ENCODE data around the gene VGF.

VGF gene

GRCh38 chr7:101172005-101172853, 6.9 kb upstream of the VGF start:
- peaks cover 98% of the 10 kb centered on the region for H3K27me3 ChIP-seq (ENCODE audit: control insufficient read depth, insufficient read depth, low read length, poor library complexity, severe bottlenecking)
- no peak overlapping the region for H3K4me3 ChIP-seq (ENCODE audit: insufficient read depth, low read depth, low read length)
- peaks cover 36% of the 10 kb centered on the region for H3K4me1 ChIP-seq (ENCODE audit: control insufficient read depth, insufficient read depth, low read length)
- WGBS, 2 experiments = 1% methylated on average over 79 of the region's 79 CpGs
- H3K36me3 ChIP-seq (ENCODE audit: control insufficient read depth, insufficient read depth, low read length) = no peaks in the 10 kb centered on the region
- no peaks in the 10 kb centered on the region for H3K9me3 ChIP-seq (ENCODE audit: control insufficient read depth, low read length)
- H3K27ac ChIP-seq (ENCODE audit: insufficient read depth, low read depth, low read length, poor library complexity, severe bottlenecking) = no peak overlapping the region

DNA sequence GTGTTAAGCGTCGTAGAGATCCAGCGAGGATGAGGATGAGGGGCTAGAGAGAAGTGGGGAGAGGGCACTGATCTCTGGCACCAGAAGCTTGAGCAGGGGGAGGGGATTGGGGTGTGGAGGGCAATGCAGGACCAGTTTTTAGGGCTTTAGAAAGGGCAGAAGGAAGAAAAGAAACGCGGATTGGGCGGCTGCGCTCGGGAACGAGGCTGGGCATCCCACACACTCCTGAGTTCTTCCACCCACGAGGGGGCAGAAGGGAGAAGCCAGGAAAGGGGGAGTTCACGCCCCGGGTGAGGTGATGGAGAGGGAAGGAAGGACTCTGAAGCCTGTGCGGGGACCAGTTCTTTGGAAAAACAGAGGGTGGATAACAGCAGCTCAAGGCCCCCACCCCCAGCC, 6.1 kb upstream of the VGF start:
- WGBS, 2 experiments = 5% methylated on average over 12 of the region's 13 CpGs
- no peak overlapping the region for H3K4me3 ChIP-seq (ENCODE audit: insufficient read depth, low read depth, low read length)
- no peaks in the 10 kb centered on the region for H3K9me3 ChIP-seq (ENCODE audit: control insufficient read depth, low read length)
- no peak overlapping the region for H3K27ac ChIP-seq (ENCODE audit: insufficient read depth, low read depth, low read length, poor library complexity, severe bottlenecking)
- peaks cover 43% of the 10 kb centered on the region for H3K4me1 ChIP-seq (ENCODE audit: control insufficient read depth, insufficient read depth, low read length)
- peaks cover 100% of the 10 kb centered on the region for H3K27me3 ChIP-seq (ENCODE audit: control insufficient read depth, insufficient read depth, low read length, poor library complexity, severe bottlenecking)
- no peaks in the 10 kb centered on the region for H3K36me3 ChIP-seq (ENCODE audit: control insufficient read depth, insufficient read depth, low read length)

DNA sequence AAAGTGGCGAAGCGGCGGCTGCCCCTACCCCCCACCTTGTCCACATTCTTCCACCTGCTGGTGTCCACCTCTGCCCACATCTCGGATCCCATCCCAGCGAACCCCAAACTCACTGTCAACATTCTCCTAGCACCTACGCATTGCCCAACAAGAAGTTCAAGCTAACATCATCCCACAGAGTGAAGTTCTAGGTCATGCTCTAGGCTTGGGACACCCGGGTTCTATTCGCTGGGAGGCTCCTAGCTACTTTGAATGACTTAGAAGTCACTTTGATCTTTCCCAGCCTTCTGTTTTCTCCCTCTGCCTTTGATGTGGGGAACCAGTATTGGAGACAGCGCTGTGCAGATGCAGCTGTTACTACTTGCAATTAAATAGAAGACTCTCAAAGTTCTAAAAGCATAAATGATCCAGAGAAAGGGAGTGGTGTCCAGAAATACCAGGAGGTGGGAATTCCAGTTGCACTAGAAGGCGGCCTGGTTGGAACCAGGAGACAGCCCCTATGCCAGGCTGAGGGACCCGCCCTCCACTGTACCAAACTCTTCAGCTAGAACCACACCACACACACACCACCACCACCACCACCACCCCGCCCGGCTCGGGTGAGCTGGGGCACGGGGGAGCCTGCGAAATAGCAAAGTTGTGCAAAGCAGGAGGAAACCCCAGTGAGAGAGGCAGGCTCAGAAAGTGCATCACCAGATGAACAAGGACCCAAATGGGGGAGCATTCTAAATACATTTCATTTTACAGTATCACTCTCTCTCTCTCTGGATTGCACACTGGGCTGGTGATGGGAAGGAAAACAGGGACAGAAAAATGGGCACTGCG, 5.5 kb upstream of the VGF start:
- H3K36me3 ChIP-seq (ENCODE audit: control insufficient read depth, insufficient read depth, low read length) = no peaks in the 10 kb centered on the region
- H3K27ac ChIP-seq (ENCODE audit: insufficient read depth, low read depth, low read length, poor library complexity, severe bottlenecking) = no peak overlapping the region
- H3K4me1 ChIP-seq (ENCODE audit: control insufficient read depth, insufficient read depth, low read length) = peaks cover 49% of the 10 kb centered on the region
- 5 to 9% methylated on average over 17 of the region's 17 CpGs for WGBS, 2 experiments
- peaks cover 100% of the 10 kb centered on the region for H3K27me3 ChIP-seq (ENCODE audit: control insufficient read depth, insufficient read depth, low read length, poor library complexity, severe bottlenecking)
- H3K4me3 ChIP-seq (ENCODE audit: insufficient read depth, low read depth, low read length) = no peak overlapping the region
- no peaks in the 10 kb centered on the region for H3K9me3 ChIP-seq (ENCODE audit: control insufficient read depth, low read length)

- Histone ChIP-seq H3K36me3 (ENCODE audit: control insufficient read depth, insufficient read depth, low read length) (no peaks in the 10 kb centered on the region), H3K4me1 (ENCODE audit: control insufficient read depth, insufficient read depth, low read length) (peaks cover 53% of the 10 kb centered on the region), H3K9me3 (ENCODE audit: control insufficient read depth, low read length) (no peaks in the 10 kb centered on the region), H3K27ac (ENCODE audit: insufficient read depth, low read depth, low read length, poor library complexity, severe bottlenecking) (no peak overlapping the region), H3K4me3 (ENCODE audit: insufficient read depth, low read depth, low read length) (no peak overlapping the region), H3K27me3 (ENCODE audit: control insufficient read depth, insufficient read depth, low read length, poor library complexity, severe bottlenecking) (peaks cover 100% of the 10 kb centered on the region)
- WGBS, 2 experiments = 2% methylated on average over 32 to 33 of the region's 33 CpGs
Measured at GRCh38 chr7:101169838-101170551, 4.6 kb upstream of the VGF start.

DNA sequence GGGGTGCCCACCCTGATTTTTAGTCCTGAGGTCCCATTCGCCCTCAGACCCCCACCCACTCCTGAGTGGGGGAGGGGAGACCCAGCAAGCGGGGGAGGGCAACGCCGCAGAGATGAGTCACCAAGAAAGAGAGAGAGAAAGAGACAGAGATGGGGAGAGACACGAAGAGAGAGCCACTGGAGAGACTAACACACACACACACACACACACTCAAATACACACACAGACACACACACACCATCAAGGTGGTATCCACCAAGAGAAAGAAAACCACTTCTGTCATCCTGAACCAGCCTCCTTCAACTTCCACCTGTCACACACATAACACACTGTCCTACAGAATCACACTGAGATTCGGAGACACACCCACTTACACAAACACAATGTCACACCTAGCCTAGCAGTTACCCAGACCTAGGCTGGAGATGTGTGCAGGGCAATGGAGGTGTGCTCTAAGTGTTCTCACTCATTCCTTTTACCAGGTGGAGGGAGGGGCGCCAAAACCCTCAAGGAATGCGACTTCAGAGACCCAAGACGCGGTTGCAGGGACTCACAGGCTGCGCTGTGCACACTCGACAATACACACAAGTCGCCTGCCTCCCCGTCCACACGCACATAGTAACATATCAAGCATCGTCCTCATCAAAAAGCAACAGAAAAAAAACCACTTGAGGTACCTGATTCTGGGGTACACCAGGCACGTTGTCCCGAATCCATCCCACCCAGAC, 3.9 kb upstream of the VGF start:
- no peak overlapping the region for H3K4me3 ChIP-seq (ENCODE audit: insufficient read depth, low read depth, low read length)
- peaks cover 58% of the 10 kb centered on the region for H3K4me1 ChIP-seq (ENCODE audit: control insufficient read depth, insufficient read depth, low read length)
- no peaks in the 10 kb centered on the region for H3K36me3 ChIP-seq (ENCODE audit: control insufficient read depth, insufficient read depth, low read length)
- 1 to 3% methylated on average over 15 to 18 of the region's 18 CpGs for WGBS, 2 experiments
- no peaks in the 10 kb centered on the region for H3K9me3 ChIP-seq (ENCODE audit: control insufficient read depth, low read length)
- no peak overlapping the region for H3K27ac ChIP-seq (ENCODE audit: insufficient read depth, low read depth, low read length, poor library complexity, severe bottlenecking)
- peaks cover 100% of the 10 kb centered on the region for H3K27me3 ChIP-seq (ENCODE audit: control insufficient read depth, insufficient read depth, low read length, poor library complexity, severe bottlenecking)

DNA sequence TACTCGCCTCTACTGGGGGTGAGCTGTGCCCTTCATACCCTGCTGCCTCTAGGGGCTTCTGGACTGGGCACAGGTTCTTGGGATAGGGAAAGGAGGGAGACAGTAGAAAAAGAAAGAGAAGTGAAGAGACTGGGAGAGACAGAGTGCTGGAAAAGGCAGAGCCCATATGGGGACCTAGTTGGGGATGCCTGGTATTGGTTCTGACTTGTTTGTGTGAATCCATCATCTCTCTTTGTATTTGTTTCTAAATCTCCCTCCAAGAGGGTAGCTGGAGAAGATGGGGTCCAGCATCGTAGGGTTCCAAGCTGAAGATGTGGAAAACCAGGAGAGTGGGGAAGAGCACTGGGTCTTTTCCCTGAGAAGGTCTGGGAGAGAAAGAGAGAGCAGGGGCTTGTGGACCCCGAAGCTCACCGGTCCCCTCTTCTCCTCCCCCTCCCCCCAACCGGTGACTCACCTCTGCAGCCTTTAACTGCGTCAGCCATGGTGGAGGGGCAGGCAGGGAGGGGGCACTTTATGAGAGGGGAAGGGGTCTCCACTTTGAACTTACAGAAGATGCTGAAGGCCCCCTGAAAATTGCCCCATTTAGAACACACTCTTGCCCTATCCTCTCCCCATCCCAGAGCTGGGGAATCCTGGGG, 3.2 kb upstream of the VGF start:
- 8 to 21% methylated on average over 2 to 6 of the region's 6 CpGs for WGBS, 2 experiments
- Histone ChIP-seq H3K9me3 (ENCODE audit: control insufficient read depth, low read length) (no peaks in the 10 kb centered on the region), H3K4me1 (ENCODE audit: control insufficient read depth, insufficient read depth, low read length) (peaks cover 65% of the 10 kb centered on the region), H3K27me3 (ENCODE audit: control insufficient read depth, insufficient read depth, low read length, poor library complexity, severe bottlenecking) (peaks cover 100% of the 10 kb centered on the region), H3K27ac (ENCODE audit: insufficient read depth, low read depth, low read length, poor library complexity, severe bottlenecking) (no peak overlapping the region), H3K36me3 (ENCODE audit: control insufficient read depth, insufficient read depth, low read length) (no peaks in the 10 kb centered on the region), H3K4me3 (ENCODE audit: insufficient read depth, low read depth, low read length) (no peak overlapping the region)

DNA sequence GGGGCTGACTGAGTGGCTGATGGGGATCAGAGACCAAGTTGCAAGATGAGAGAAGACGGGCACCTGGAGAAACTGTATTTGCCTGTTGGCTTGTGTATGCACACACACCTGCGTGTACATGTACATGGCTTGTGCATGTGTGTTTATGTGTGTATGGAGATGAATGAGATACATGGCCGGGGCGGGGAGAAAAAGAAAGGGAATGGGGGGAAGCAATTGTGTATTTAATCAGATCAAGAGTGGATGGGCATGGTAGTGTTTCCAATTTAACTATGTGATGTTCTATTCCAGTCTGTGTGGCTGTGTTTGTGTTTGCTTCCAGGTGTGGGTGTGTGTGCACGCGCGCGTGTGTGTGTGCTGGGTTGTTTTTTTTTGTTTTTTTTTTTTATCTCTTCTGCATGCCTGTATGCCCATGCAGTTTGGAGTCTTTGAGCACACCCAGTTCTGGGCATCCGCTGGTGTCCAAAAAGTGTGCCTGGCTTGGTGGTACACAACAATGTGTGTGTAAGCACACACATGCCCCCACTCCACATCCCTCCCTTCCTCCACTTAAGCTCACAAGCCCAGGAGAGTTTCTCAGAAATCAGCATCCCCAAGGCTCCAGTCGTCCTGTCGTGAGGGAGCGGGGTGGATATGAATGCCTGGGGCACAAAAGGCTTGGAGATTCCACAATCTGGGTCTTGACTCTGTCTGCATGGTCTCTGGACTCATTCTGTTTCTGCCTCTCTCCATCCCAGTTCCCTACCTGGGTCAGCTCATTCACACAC, 2.5 kb upstream of the VGF start:
- peaks cover 61% of the 10 kb centered on the region for H3K4me1 ChIP-seq (ENCODE audit: control insufficient read depth, insufficient read depth, low read length)
- H3K9me3 ChIP-seq (ENCODE audit: control insufficient read depth, low read length) = no peaks in the 10 kb centered on the region
- peaks cover 99% of the 10 kb centered on the region for H3K27me3 ChIP-seq (ENCODE audit: control insufficient read depth, insufficient read depth, low read length, poor library complexity, severe bottlenecking)
- H3K27ac ChIP-seq (ENCODE audit: insufficient read depth, low read depth, low read length, poor library complexity, severe bottlenecking) = no peak overlapping the region
- 4 to 6% methylated on average over 12 of the region's 12 CpGs for WGBS, 2 experiments
- H3K36me3 ChIP-seq (ENCODE audit: control insufficient read depth, insufficient read depth, low read length) = no peaks in the 10 kb centered on the region
- no peak overlapping the region for H3K4me3 ChIP-seq (ENCODE audit: insufficient read depth, low read depth, low read length)

DNA sequence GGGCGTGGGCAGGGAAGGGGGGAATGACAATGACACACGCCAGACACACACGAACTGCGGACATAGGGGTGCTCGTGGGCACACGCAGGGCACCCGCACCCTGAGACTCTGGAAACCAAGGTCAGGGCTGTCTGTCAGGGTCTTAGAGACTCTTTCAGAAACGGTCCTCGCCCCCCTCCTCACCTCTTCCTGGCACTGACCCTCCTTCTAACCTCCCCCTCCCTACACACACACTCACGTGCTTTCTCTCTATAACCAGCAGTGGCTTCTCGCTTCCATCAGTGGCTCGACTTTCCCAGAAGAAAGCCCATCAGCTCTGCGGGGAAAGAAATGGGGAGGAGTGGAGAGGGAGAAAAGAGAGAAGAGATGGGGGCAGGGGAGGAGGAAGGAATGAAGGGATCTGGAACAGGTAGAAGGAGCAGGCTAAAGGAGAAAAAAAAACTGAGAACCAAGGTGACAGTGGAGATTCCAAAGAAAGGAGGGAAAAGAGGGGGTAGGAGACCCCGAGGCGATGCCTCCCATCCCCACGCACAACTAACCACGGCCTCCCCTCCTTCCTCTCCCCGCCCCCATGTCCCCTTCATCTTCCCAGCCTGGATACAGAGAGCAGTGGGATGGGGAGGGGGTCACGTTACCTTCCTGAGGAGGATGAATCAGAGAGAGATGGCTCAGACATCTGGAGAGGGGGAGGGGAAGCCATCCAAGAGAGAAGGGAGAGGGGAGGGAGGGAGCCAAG, 1.7 kb upstream of the VGF start:
- Histone ChIP-seq H3K27me3 (ENCODE audit: control insufficient read depth, insufficient read depth, low read length, poor library complexity, severe bottlenecking) (peaks cover 99% of the 10 kb centered on the region), H3K4me1 (ENCODE audit: control insufficient read depth, insufficient read depth, low read length) (peaks cover 60% of the 10 kb centered on the region), H3K36me3 (ENCODE audit: control insufficient read depth, insufficient read depth, low read length) (no peaks in the 10 kb centered on the region), H3K4me3 (ENCODE audit: insufficient read depth, low read depth, low read length) (no peak overlapping the region), H3K9me3 (ENCODE audit: control insufficient read depth, low read length) (no peaks in the 10 kb centered on the region), H3K27ac (ENCODE audit: insufficient read depth, low read depth, low read length, poor library complexity, severe bottlenecking) (no peak overlapping the region)
- 1% methylated on average over 14 of the region's 19 CpGs for WGBS, 2 experiments

Measured in ectodermal cell (in vitro differentiated cells).